Measurements from ENCODE around the gene NSD1. TPM values are rescaled to one million over a fixed set of nuclear protein-coding genes. Genes with fewer than 3 reads are reported as not detected.
"Not testable (repeated sequence)": the region's sequence is repeated elsewhere in the genome, so short reads cannot be mapped to it uniquely, and the experiment has no call there.

Gene NSD1
- polyA plus RNA-seq, 3 donors, result 7.1 to 8.7 (median 8.3) TPM

- no peak overlapping the region for H3K27ac ChIP-seq (ENCODE audit: low read depth, low read length)
- 87 to 88% (median 87%) methylated on average over 17 of the region's 17 CpGs for WGBS, 3 donors
These were observed 13.5 kb downstream of the NSD1 start for GRCh38 chr5:177146891-177147638.

GRCh38 chr5:177150061-177150460 lies 16.5 kb downstream of the NSD1 start:
- 93 to 95% (median 94%) methylated on average over 17 of the region's 17 CpGs for WGBS, 3 donors
- H3K27ac ChIP-seq (ENCODE audit: low read depth, low read length), result not testable (repeated sequence)

GRCh38 chr5:177154003-177154643 lies 20.6 kb downstream of the NSD1 start:
- no peak overlapping the region for H3K27ac ChIP-seq (ENCODE audit: low read depth, low read length)
- WGBS, 3 donors, result 81 to 90% (median 85%) methylated on average over 6 of the region's 6 CpGs

- 98 to 99% (median 98%) methylated on average over 6 of the region's 6 CpGs for WGBS, 3 donors
- no peak overlapping the region for H3K27ac ChIP-seq (ENCODE audit: low read depth, low read length)
These were observed 28.8 kb downstream of the NSD1 start for GRCh38 chr5:177162379-177162778.

- no peak overlapping the region for H3K27ac ChIP-seq (ENCODE audit: low read depth, low read length)
- 95 to 96% (median 96%) methylated on average over 2 of the region's 2 CpGs for WGBS, 3 donors
These were observed 29.9 kb downstream of the NSD1 start for GRCh38 chr5:177163500-177163899.

GRCh38 chr5:177169271-177169670 lies 35.7 kb downstream of the NSD1 start:
- WGBS, 3 donors, result 93 to 94% (median 94%) methylated on average over 15 of the region's 15 CpGs
- H3K27ac ChIP-seq (ENCODE audit: low read depth, low read length), result no peak overlapping the region

- no peak overlapping the region for H3K27ac ChIP-seq (ENCODE audit: low read depth, low read length)
- 74 to 83% (median 80%) methylated on average over 2 of the region's 2 CpGs for whole genome bisulfite sequencing, 3 donors
These were observed 38.4 kb downstream of the NSD1 start for GRCh38 chr5:177171961-177172360.

GRCh38 chr5:177175336-177175735 lies 41.8 kb downstream of the NSD1 start:
- WGBS, 3 donors, result 92 to 95% (median 93%) methylated on average over 4 of the region's 4 CpGs
- no peak overlapping the region for H3K27ac ChIP-seq (ENCODE audit: low read depth, low read length)

- WGBS, 3 donors, result 79 to 84% (median 84%) methylated on average over 8 of the region's 8 CpGs
- H3K27ac ChIP-seq (ENCODE audit: low read depth, low read length), result no peak overlapping the region
These were observed 42.7 kb downstream of the NSD1 start for GRCh38 chr5:177176175-177176711.

GRCh38 chr5:177177847-177178437 lies 44.4 kb downstream of the NSD1 start:
- not testable (repeated sequence) for H3K27ac ChIP-seq (ENCODE audit: low read depth, low read length)
- 95 to 98% (median 95%) methylated on average over 9 of the region's 9 CpGs for WGBS, 3 donors

GRCh38 chr5:177178733-177179304 lies 45.2 kb downstream of the NSD1 start:
- WGBS, 3 donors, result 86 to 93% (median 91%) methylated on average over 3 of the region's 3 CpGs
- H3K27ac ChIP-seq (ENCODE audit: low read depth, low read length), result no peak overlapping the region

- H3K27ac ChIP-seq (ENCODE audit: low read depth, low read length), result no peak overlapping the region
- WGBS, 3 donors, result 89 to 94% (median 93%) methylated on average over 3 of the region's 3 CpGs
These were observed 45.9 kb downstream of the NSD1 start for GRCh38 chr5:177179431-177179830.

- WGBS, 3 donors, result 91 to 97% (median 91%) methylated on average over 3 of the region's 3 CpGs
- no peak overlapping the region for H3K27ac ChIP-seq (ENCODE audit: low read depth, low read length)
These were observed 49.6 kb downstream of the NSD1 start for GRCh38 chr5:177183142-177183541.

- WGBS, 3 donors, result 34 to 76% (median 43%) methylated on average over 3 of the region's 3 CpGs
- H3K27ac ChIP-seq (ENCODE audit: low read depth, low read length), result no peak overlapping the region
These were observed 50.3 kb downstream of the NSD1 start for GRCh38 chr5:177183766-177184360.

- no peak overlapping the region for H3K27ac ChIP-seq (ENCODE audit: low read depth, low read length)
- WGBS, 3 donors, result 82 to 90% (median 90%) methylated on average over 2 of the region's 2 CpGs
These were observed 52.4 kb downstream of the NSD1 start for GRCh38 chr5:177185993-177186392.

- 95 to 98% (median 95%) methylated on average over 6 of the region's 6 CpGs for WGBS, 3 donors
These were observed 53.1 kb downstream of the NSD1 start for GRCh38 chr5:177186645-177187044.

GRCh38 chr5:177188775-177189174 lies 55.2 kb downstream of the NSD1 start:
- 64 to 76% (median 65%) methylated on average over 3 of the region's 3 CpGs for WGBS, 3 donors
- no peak overlapping the region for H3K27ac ChIP-seq (ENCODE audit: low read depth, low read length)

More at GRCh38 chr5:177186645-177187044, 53.1 kb downstream of the NSD1 start:
- no peak overlapping the region for H3K27ac ChIP-seq (ENCODE audit: low read depth, low read length)

- H3K27ac ChIP-seq (ENCODE audit: low read depth, low read length), result no peak overlapping the region
These were observed 55.8 kb downstream of the NSD1 start for GRCh38 chr5:177189416-177189815.

- H3K27ac ChIP-seq (ENCODE audit: low read depth, low read length), result no peak overlapping the region
- WGBS, 3 donors, result 81 to 86% (median 84%) methylated on average over 4 of the region's 4 CpGs
These were observed 56.4 kb downstream of the NSD1 start for GRCh38 chr5:177189965-177190364.
